ENCODE measurements around the gene CACNA1H.

The CACNA1H gene

DNA sequence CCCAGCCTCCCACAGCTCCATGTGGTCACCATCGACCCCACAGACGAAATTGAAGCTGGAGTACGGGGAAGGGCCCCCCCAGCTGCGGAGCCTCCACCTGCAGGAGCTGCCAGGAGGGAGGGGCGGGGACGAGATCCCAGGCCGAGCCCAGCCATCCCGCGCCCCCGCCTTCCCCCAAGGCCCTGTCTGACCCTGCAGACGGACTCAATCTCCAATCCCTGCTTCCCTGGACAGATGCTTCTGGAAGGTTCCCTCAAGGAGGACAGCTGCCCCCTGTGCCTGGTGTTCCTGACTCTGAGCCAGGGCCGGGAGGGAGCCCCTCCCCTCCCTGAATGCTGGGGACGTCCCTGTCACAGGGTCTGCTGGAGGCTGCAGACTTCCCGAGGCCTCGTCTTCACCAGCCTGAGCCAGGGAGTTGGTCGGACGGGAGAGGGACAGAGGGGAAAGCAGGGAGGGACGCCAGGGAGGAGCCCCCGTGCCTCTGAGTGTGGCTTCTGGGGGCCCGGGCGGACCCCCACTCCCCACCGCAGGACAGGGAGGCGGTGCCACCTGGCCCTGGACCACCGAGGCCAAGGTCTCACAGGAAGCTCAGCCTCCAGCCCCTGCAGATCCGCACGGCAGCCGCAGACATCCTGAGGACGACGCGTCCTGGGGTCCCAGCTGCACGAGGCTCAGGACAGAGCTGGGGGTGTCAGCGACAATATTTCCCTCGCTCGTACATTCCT lies 35.6 kb upstream of the CACNA1H start:
- no peak for DNase-seq (ENCODE audit: low read depth)
- no peak overlapping the region for H3K4me3 ChIP-seq (ENCODE audit: low read length)
- TF ChIP-seq, protein P1, sequence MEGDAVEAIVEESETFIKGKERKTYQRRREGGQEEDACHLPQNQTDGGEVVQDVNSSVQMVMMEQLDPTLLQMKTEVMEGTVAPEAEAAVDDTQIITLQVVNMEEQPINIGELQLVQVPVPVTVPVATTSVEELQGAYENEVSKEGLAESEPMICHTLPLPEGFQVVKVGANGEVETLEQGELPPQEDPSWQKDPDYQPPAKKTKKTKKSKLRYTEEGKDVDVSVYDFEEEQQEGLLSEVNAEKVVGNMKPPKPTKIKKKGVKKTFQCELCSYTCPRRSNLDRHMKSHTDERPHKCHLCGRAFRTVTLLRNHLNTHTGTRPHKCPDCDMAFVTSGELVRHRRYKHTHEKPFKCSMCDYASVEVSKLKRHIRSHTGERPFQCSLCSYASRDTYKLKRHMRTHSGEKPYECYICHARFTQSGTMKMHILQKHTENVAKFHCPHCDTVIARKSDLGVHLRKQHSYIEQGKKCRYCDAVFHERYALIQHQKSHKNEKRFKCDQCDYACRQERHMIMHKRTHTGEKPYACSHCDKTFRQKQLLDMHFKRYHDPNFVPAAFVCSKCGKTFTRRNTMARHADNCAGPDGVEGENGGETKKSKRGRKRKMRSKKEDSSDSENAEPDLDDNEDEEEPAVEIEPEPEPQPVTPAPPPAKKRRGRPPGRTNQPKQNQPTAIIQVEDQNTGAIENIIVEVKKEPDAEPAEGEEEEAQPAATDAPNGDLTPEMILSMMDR (conservative IDR thresholded peaks at IDR 0.05; ENCODE audit: low read length) = no peak

DNA sequence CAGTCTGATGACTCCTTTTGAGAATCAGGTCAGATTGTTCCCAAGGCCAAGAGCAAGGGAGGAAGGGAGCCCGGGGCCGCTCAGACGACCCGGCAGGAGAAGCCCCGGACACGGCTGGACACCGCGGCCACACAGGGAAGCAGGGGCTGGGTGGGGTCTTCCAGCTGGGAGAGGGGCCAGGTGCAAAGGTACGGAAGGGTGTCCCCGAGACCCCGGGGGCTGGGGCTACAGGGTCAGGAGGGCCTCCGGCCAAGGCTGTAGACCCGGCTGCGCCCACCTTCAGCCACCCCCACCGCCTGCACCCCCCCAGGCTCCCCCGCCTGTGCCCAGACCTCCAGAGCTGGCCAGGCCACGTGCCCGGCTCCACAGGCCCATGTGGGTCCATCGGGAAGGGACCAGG lies 35.0 kb upstream of the CACNA1H start:
- TF ChIP-seq, protein P1 (conservative IDR thresholded peaks at IDR 0.05; ENCODE audit: low read length) = no peak
- no peak overlapping the region for H3K4me3 ChIP-seq (ENCODE audit: low read length)
- no peak for DNase-seq (ENCODE audit: low read depth)

DNA sequence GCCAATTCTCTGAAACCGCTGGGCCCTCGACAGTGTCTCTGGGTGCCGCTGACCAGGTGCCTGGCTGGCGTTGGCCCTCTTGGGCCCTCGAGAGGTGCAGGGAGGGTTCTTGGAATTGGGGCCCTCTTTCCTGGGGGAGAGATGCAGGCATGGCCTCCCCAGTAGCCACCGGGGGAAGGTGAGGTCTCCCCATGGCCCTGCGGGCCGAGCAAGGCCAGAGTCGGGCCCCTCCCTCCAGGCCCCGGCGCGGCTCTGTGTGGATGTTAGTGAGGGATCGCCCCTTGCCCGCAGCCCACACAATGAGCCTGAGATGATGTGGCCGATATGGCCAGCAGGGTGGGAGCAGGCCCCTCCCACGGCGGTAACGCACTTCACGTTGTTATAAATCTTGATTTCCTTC lies 33.8 kb upstream of the CACNA1H start:
- DNase-seq (ENCODE audit: low read depth) = no peak
- TF ChIP-seq, protein P1 (conservative IDR thresholded peaks at IDR 0.05; ENCODE audit: low read length) = no peak
- H3K4me3 ChIP-seq (ENCODE audit: low read length) = no peak overlapping the region

DNA sequence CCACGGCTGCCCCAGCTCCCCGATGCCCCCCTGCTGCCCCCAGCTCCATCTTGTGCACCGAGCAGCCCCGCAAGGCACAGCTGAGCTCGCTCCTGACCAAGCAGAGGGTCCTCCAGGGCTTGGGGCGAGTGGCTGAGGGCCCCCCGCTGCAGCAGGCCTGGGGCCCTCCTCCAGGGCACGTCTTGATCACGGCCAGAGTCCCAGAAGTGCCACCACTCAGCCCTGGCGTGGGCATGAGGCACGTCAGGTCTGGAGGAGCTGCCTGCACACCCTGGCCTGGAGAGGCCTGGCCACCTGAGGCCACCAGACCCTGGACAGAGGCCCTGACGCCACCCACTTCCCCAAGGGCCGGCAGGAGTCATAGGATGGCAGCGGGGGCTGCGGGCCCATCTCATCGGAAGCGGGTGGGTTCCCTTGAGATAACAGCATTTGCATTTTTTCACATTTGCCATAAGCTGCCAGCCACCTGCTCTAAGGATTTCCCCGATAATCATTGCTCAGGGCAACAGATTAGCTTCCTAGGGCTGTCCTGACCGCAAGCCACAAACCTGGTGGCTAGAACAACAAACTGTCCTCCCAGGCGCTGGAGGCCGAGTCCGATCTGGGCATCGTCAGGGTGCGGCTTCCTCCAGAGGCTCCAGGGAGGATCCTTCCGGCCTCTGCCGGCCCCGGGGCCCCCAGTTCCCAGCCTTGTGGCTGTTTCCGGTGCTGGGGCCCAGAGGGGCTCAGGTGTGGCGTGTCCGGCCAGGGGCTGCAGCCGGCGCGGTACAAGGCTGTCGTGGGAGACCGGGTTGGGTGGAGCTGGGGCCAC lies 32.9 kb upstream of the CACNA1H start:
- TF ChIP-seq, protein P1 (conservative IDR thresholded peaks at IDR 0.05; ENCODE audit: low read length) = no peak
- H3K4me3 ChIP-seq (ENCODE audit: low read length) = no peak overlapping the region

DNA sequence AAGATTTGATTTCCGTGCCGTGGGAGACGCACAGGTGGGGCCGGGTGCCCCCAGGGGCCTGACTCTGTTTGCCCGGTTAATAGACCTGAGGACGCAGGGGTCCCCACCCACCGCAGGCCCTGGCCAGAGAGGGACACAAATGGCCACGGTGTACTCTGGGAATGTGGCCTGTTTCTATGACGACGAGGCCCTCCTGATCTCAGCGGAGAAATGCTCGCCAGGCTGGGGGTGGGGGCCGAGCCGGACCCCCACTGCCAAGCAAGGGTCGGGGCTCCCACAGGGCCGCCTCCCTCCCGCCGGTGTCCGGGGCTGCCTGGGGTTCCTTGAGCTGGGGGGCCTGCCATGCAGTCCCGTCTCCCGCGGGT lies 32.3 kb upstream of the CACNA1H start:
- TF ChIP-seq, protein P1 (conservative IDR thresholded peaks at IDR 0.05; ENCODE audit: low read length) = no peak
- no peak overlapping the region for H3K4me3 ChIP-seq (ENCODE audit: low read length)
- no peak for DNase-seq (ENCODE audit: low read depth)

More for the DNA sequence above, 32.9 kb upstream of the CACNA1H start:
- no peak for DNase-seq (ENCODE audit: low read depth)

DNA sequence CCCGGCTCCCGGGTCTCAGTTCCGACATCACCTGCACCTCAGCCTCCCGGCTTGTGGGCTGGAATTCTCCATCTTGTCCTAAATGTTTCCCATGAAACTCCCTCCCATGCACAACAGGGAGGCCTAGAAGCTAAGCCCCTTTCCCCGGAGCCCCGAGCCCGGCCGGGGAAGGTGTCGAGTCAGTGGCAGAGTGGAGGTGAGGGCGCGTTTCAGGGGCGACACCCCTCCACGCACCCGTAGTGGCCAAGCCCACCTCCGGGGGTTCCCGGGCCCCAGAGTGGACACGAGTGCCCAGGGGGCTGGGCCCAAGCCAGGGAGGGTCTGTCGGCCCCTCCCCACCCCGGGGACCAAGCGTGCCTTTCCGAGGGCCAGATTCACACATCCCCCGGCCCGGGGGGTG lies 31.9 kb upstream of the CACNA1H start:
- DNase-seq (ENCODE audit: low read depth) = no peak
- TF ChIP-seq, protein P1 (conservative IDR thresholded peaks at IDR 0.05; ENCODE audit: low read length) = no peak
- H3K4me3 ChIP-seq (ENCODE audit: low read length) = no peak overlapping the region

Measured in AG10803 (cell line).